ENCODE measurements around the gene BORCS6. TPM values are rescaled to one million over a fixed set of nuclear protein-coding genes. Genes with fewer than 3 reads are reported as not detected.

BORCS6 gene
- polyA plus RNA-seq, 3 donors = 5.4 to 14.1 (median 13.9) TPM

- Histone ChIP-seq H3K9ac (ENCODE audit: insufficient read depth, low read length, poor library complexity, severe bottlenecking) (no peak overlapping the region), H3K27ac (ENCODE audit: low read depth in 1 of 2, low read length in 2 of 2) (no peak overlapping the region), H2AFZ (ENCODE audit: insufficient read depth, low read depth, low read length, poor library complexity, severe bottlenecking) (no peak overlapping the region), H3K4me2 (replicated peaks; ENCODE audit: extremely low read depth, low read length, poor library complexity, severe bottlenecking) (no peak overlapping the region), H3K4me1 (ENCODE audit: control insufficient read depth in 1 of 2, insufficient read depth in 2 of 2, low read length in 2 of 2) (peaks cover 21 to 27% of the 10 kb centered on the region in 2 donors), H3K9me3 (replicated peaks in 1 of 2; ENCODE audit: control insufficient read depth in 1 of 2, insufficient read depth in 1 of 2, low read length in 2 of 2) (no peaks in the 10 kb centered on the region), H3K4me3 (replicated peaks in 1 of 3; ENCODE audit: low read depth in 2 of 3, low read length in 3 of 3) (no peak overlapping the region), H3K36me3 (replicated peaks in 1 of 2; ENCODE audit: control insufficient read depth in 1 of 2, insufficient read depth in 2 of 2, low read length in 2 of 2) (no peaks in the 10 kb centered on the region), H3K27me3 (ENCODE audit: control insufficient read depth in 2 of 2, insufficient read depth in 2 of 2, low read length in 2 of 2) (no peaks in the 10 kb centered on the region), H4K20me1 (ENCODE audit: insufficient read depth, low read length) (no peaks in the 10 kb centered on the region), H3K79me2 (ENCODE audit: insufficient read depth, low read length) (peaks cover 2% of the 10 kb centered on the region)
- Mint-ChIP-seq H3K36me3 (no peaks in the 10 kb centered on the region), H3K4me1 (peaks cover 25% of the 10 kb centered on the region), H3K9me3 (no peaks in the 10 kb centered on the region), H3K27ac (no peak overlapping the region), H3K27me3 (ENCODE audit: low read depth in 3 of 3) (no peaks in the 10 kb centered on the region), H3K4me3 (no peak overlapping the region)
- DNase-seq = no peak
- TF ChIP-seq CTCF (IDR thresholded peaks at IDR 0.05) = no peak
- WGBS (ENCODE audit: insufficient coverage) = 100% methylated on average over 1 of the region's 3 CpGs
- intact Hi-C loops (cut with micrococcal nuclease) = no loop called here
Measured at GRCh38 chr17:8167526-8167925, 22.5 kb downstream of the BORCS6 start.

- no peaks in the 10 kb centered on the region for H3K27me3 Mint-ChIP-seq (ENCODE audit: low read depth in 3 of 3)
- peaks cover 25% of the 10 kb centered on the region for H3K4me1 Mint-ChIP-seq
- no peak for TF ChIP-seq CTCF (IDR thresholded peaks at IDR 0.05)
- H2AFZ ChIP-seq (ENCODE audit: insufficient read depth, low read depth, low read length, poor library complexity, severe bottlenecking) = no peak overlapping the region
- 100% methylated on average over 2 of the region's 6 CpGs for WGBS (ENCODE audit: insufficient coverage)
- no peak for DNase-seq
- no peaks in the 10 kb centered on the region for H3K27me3 ChIP-seq (ENCODE audit: control insufficient read depth in 2 of 2, insufficient read depth in 2 of 2, low read length in 2 of 2)
- H3K4me1 ChIP-seq (ENCODE audit: control insufficient read depth in 1 of 2, insufficient read depth in 2 of 2, low read length in 2 of 2) = peaks cover 25 to 29% of the 10 kb centered on the region in 2 donors
- H3K4me3 ChIP-seq (replicated peaks in 1 of 3; ENCODE audit: low read depth in 2 of 3, low read length in 3 of 3) = no peak overlapping the region
- intact Hi-C loops (cut with micrococcal nuclease) = no loop called here
- H4K20me1 ChIP-seq (ENCODE audit: insufficient read depth, low read length) = no peaks in the 10 kb centered on the region
- H3K79me2 ChIP-seq (ENCODE audit: insufficient read depth, low read length) = peaks cover 10% of the 10 kb centered on the region
- H3K4me2 ChIP-seq (replicated peaks; ENCODE audit: extremely low read depth, low read length, poor library complexity, severe bottlenecking) = no peak overlapping the region
- H3K27ac ChIP-seq (ENCODE audit: low read depth in 1 of 2, low read length in 2 of 2) = no peak overlapping the region
- no peaks in the 10 kb centered on the region for H3K9me3 ChIP-seq (replicated peaks in 1 of 2; ENCODE audit: control insufficient read depth in 1 of 2, insufficient read depth in 1 of 2, low read length in 2 of 2)
- no peak overlapping the region for H3K4me3 Mint-ChIP-seq
- no peak overlapping the region for H3K9ac ChIP-seq (ENCODE audit: insufficient read depth, low read length, poor library complexity, severe bottlenecking)
- no peaks in the 10 kb centered on the region for H3K9me3 Mint-ChIP-seq
- H3K36me3 ChIP-seq (replicated peaks in 1 of 2; ENCODE audit: control insufficient read depth in 1 of 2, insufficient read depth in 2 of 2, low read length in 2 of 2) = peaks cover 0 to 2% of the 10 kb centered on the region in 2 donors
- H3K27ac Mint-ChIP-seq = no peak overlapping the region
- peaks cover under 1% of the 10 kb centered on the region in 2 donors for H3K36me3 Mint-ChIP-seq
Measured at GRCh38 chr17:8166731-8167130, 23.2 kb downstream of the BORCS6 start.
